ENCODE data around the gene COL4A2.

GRCh38 chr13:110369400-110369799, 62.3 kb downstream of the COL4A2 start:
- no peak for TF ChIP-seq CTCF (IDR thresholded peaks at IDR 0.05)
- no peak for TF ChIP-seq POLR2AphosphoS5 (IDR thresholded peaks at IDR 0.05; ENCODE audit: insufficient read depth in 1 of 2, low read depth in 1 of 2)

All from vagina (tissue), 2 donors.